MV-4-11 (cell line): ENCODE data around the gene ALPG.

Experiments used
- DNase-seq: peaks from one replicate; lab custom pipeline; 2025; lab: John Stamatoyannopoulos, UW

The ALPG gene

DNA sequence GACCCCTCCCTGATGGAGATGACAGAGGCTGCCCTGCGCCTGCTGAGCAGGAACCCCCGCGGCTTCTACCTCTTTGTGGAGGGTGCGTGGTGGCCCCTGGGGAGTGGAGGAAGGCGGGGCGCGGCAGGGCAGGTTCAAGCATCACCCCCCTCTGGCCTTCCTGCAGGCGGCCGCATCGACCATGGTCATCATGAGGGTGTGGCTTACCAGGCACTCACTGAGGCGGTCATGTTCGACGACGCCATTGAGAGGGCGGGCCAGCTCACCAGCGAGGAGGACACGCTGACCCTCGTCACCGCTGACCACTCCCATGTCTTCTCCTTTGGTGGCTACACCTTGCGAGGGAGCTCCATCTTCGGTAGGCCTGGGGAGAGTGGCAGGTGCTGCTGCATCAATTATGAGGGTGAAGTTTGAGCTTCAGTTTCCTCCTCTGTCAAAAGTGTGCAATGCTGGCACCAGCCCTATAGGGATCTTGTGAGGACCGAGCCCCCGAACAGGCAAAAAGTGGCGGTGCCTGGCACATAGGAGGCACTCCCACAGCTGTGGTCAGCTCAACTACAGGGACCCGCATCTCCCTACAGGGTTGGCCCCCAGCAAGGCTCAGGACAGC, 51.5 kb downstream of the ALPG start:
- DNase-seq = no peak

DNA sequence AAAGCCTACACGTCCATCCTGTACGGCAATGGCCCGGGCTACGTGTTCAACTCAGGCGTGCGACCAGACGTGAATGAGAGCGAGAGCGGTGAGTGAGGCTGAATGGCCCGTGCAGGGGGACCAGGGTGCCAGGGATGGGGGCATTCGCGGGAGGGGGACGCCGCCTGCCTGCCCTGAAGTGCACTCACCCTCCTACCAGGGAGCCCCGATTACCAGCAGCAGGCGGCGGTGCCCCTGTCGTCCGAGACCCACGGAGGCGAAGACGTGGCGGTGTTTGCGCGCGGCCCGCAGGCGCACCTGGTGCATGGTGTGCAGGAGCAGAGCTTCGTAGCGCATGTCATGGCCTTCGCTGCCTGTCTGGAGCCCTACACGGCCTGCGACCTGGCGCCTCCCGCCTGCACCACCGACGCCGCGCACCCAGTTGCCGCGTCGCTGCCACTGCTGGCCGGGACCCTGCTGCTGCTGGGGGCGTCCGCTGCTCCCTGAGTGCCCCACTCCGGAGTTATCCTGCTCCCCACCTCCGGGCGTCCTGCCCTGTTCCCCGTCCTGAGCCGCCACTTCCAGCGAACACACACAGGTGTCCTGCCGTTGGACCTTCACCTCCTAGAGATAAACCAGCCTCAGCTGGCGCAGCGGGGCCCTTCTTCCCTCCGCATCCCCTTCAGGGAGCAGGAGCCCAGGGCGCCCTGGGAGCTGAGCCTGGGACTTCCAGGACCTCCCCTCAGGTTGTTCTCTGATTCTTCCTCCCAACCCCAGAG, 52.2 kb downstream of the ALPG start:
- DNase-seq = no peak

DNA sequence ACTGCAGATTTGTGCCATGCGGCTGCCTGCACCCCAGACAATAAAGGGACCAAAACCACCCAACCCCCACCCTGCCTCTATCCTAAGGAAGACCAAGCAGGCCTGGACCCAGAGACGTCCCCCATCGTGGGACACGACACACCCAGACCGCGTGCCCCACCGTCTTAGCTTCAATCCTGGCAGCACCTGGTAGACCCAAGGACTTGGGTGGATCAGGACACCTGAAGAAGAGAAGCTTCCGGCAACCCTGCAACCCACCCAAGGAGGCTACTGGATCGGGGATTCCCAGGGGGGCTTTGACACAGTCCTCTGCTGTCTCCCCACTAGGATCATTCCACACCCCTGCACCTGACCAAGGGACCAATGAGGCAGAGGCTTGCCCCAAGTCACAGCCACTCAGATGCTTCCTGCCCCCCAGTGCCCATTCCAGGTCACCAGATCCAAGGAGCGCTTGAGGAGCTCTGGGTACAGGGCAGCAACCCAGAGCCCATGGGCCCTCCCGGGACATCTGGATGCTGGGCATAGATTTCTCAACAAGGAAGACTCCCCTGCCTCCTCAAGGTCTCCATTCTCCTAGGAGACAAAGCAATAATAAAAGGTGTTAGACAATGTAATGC, 52.9 kb downstream of the ALPG start:
- DNase-seq = no peak

DNA sequence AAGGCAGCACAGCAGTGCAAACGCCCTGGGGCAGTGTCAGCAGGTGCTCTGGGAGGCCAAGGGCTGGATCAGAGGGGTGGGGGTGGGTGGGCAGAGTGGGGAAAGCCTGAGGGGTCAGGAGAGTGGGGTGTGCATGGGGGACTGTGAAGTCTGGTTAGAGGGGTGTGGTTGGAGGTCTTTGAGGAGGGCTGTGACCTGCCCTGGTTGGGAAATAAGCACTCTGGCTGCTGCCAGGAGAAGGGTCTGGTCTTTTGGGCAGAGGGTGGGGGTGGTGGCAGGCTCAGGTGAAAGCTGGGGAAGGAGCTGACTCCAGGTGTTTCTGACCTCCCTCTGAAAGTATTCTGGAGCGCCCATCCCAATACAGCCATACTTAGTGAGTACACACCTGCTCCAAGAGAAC, 53.5 kb downstream of the ALPG start:
- DNase-seq = no peak
